Smooth muscle cell (in vitro differentiated cells): Measurements from ENCODE around the gene CDKN3. TPM values are rescaled to one million over a fixed set of nuclear protein-coding genes. Genes with fewer than 3 reads are reported as not detected.

ENCODE experiments used
- DNase-seq: peaks from one replicate; lab custom pipeline; 2025; ENCODE audit not compliant: unreplicated experiment; lab: John Stamatoyannopoulos, UW
- H2AFZ ChIP-seq: fragments of 200-600 bp; sonication (generic); 2 replicates; pipeline ENCODE4 v1.6.0; 2016; ENCODE audit warnings: antibody characterized with exemption, low read depth, mild to moderate bottlenecking
- H3F3A ChIP-seq: fragments of 200-600 bp; sonication (generic); 2 replicates; pipeline ENCODE4 v1.6.0; 2017; ENCODE audit warnings: antibody characterized with exemption, low read depth
- H3K27ac ChIP-seq: fragments of 200-600 bp; sonication (generic); 2 replicates; pipeline ENCODE4 v1.5.1; 2016; ENCODE audit warnings: low read depth, mild to moderate bottlenecking
- H3K27me3 ChIP-seq: fragments of 200-600 bp; sonication (generic); 2 replicates; pipeline ENCODE4 v1.6.1; 2016; ENCODE audit warnings: low read depth, mild to moderate bottlenecking
- H3K36me3 ChIP-seq: fragments of 200-600 bp; sonication (generic); 2 replicates; pipeline ENCODE4 v1.5.1; 2016; ENCODE audit warnings: low read depth
- H3K4me1 ChIP-seq: fragments of 200-600 bp; sonication (generic); 2 replicates; pipeline ENCODE4 v1.5.1; 2016; ENCODE audit warnings: low read depth
- H3K4me2 ChIP-seq: fragments of 200-600 bp; sonication (generic); 2 replicates; pipeline ENCODE4 v1.6.0; 2016; ENCODE audit warnings: mild to moderate bottlenecking
- H3K4me3 ChIP-seq: fragments of 200-600 bp; sonication (generic); 2 replicates; pipeline ENCODE4 v1.5.1; 2016; ENCODE audit warnings: mild to moderate bottlenecking
- H3K79me2 ChIP-seq: fragments of 200-600 bp; sonication (generic); 2 replicates; pipeline ENCODE4 v1.6.0; 2016; ENCODE audit warnings: low read depth, mild to moderate bottlenecking
- H3K9ac ChIP-seq: fragments of 200-600 bp; sonication (generic); 2 replicates; pipeline ENCODE4 v1.6.0; 2016; ENCODE audit warnings: low read depth
- H3K9me3 ChIP-seq: fragments of 200-600 bp; sonication (generic); replicated peaks from 2 replicates; pipeline ENCODE4 v1.5.1; 2016; ENCODE audit warnings: low read depth
- H4K20me1 ChIP-seq: fragments of 200-600 bp; sonication (generic); 2 replicates; pipeline ENCODE4 v1.6.0; 2016; ENCODE audit warnings: low read depth
- WGBS: methylation state at CpG from one replicate; pipeline ENCODE4 v1.1.7; 2016; ENCODE audit warnings: low lambda C conversion rate; 5-methylcytosine and 5-hydroxymethylcytosine counted together
- polyA plus RNA-seq: library from polyadenylated mRNA; unstranded; fragments of >200 nt; fragmentation: Nextera tagmentation; extraction: Ambion mirVana; gene quantifications from 2 replicates; pipeline ENCODE4 v1.2.1, GENCODE V29; 2016
- total RNA-seq: library from RNA; depleted of rRNA; stranded (reverse); fragments of >200 nt; gene quantifications from 2 replicates; pipeline ENCODE4 v1.2.3, GENCODE V29; 2014
- TF ChIP-seq, protein P1 (sequence below): fragments of 200-600 bp; sonication (generic); IDR thresholded peaks from 2 replicates; pipeline ENCODE4 v1.5.1; 2017; ENCODE audit warnings: borderline replicate concordance, mild to moderate bottlenecking, antibody characterized with exemption; ENCODE audit not compliant: insufficient read depth, poor library complexity, severe bottlenecking

Gene CDKN3
- total and polyA plus RNA-seq, 2 experiments from 2014 or later, result 18.6 to 22.1 TPM

DNA sequence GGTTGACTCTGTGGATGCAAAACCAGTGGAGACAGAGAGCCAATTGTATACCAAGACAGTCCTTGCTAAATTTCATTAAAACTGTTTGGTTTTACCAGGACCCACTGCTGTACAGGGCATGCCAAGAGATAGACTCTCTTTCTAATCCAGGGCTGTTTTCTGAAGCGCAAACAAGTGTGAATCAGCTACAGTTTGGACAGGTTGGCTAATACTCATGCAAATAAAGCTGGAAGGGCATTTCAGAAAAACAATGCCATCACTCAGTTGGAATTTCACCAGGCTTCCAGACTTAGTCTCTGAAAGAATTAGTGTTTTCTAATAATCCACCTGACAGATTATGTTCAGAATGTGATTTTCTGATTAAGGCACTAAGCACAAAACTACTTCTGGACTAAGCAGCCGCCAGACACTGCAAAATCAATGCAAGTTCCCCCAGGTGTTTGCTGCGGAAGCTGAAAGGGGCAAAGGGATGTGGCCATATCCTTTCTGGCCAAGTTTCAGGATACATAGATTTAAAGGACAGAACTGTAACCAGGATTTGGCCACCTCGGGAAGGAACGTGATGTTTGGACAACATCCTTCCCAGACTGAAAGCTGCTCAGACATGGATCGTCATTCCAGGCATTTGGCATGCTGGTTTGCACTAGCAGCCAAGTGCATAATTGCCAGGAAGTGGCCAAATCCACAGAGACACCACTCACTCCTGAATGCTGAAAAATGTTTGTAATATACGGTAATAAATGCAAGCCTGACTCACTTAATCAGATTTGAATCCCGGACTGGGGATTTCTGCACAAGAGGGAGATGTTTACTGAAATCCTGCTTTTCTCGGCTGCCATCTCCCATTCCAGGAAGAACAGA, 32.0 kb upstream of the CDKN3 start:
- Histone ChIP-seq H3K27me3 (no peaks in the 10 kb centered on the region), H3K9ac (no peak overlapping the region), H3K79me2 (no peaks in the 10 kb centered on the region), H3K27ac (no peak overlapping the region), H3K4me3 (no peak overlapping the region), H3F3A (no peaks in the 10 kb centered on the region), H3K4me2 (no peak overlapping the region), H2AFZ (no peak overlapping the region), H4K20me1 (no peaks in the 10 kb centered on the region), H3K36me3 (no peaks in the 10 kb centered on the region), H3K4me1 (peaks cover 20% of the 10 kb centered on the region), H3K9me3 (no peaks in the 10 kb centered on the region)
- WGBS, result 60% methylated on average over 9 of the region's 9 CpGs
- TF ChIP-seq, protein P1, sequence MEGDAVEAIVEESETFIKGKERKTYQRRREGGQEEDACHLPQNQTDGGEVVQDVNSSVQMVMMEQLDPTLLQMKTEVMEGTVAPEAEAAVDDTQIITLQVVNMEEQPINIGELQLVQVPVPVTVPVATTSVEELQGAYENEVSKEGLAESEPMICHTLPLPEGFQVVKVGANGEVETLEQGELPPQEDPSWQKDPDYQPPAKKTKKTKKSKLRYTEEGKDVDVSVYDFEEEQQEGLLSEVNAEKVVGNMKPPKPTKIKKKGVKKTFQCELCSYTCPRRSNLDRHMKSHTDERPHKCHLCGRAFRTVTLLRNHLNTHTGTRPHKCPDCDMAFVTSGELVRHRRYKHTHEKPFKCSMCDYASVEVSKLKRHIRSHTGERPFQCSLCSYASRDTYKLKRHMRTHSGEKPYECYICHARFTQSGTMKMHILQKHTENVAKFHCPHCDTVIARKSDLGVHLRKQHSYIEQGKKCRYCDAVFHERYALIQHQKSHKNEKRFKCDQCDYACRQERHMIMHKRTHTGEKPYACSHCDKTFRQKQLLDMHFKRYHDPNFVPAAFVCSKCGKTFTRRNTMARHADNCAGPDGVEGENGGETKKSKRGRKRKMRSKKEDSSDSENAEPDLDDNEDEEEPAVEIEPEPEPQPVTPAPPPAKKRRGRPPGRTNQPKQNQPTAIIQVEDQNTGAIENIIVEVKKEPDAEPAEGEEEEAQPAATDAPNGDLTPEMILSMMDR, result no peak
- no peak for DNase-seq

DNA sequence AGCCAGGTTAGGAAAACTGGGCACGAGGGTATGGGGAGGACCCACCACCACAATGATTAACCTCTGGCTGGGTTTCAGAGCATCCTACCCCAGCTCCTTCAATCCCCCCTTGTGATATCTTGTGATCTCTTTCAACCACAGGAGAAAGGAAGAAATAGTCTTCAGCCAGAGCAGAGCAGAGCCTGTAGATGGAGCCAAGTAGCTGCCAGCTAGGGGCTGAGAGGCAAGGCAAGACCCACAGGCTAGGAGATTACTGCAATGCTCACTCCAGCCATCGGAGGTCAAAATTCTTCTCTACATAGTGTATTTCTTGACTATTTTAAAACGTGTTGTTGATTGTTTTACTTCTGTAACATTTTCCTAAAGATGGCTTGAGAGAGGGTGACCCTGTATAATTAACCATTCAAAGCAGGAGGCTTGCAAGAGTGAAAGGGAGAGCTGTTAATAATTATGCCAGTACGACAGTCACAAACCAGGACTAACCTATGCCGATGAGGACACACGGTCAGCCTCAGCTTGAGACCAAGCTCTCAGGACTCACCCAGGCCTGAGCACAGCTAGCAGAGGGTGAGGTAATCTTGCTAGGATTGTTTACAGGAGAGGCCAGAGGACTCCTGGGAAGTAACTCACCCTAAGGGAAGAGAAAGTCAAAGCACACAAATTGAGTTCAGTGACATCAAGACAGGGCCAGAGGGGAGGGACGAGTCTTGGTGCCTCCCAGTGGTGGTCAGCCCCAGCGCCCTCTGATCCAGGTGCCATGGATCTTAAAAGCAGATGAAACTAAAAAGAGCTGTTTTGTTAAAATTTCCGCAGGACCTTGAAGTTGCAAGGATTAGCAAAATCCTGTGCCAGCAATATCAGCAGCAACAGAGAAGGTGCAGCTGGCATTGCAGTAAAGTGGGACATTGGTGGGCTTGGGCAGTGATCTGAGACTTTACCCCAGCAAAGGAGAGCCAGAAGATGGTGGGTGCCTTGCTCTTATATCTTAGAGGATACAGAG, 29.8 kb upstream of the CDKN3 start:
- Histone ChIP-seq H3K27ac (peak overlapping the region; percentile 37), H3K4me2 (peak overlapping the region; percentile 63)
- 38% methylated on average over 9 of the region's 9 CpGs for WGBS

DNA sequence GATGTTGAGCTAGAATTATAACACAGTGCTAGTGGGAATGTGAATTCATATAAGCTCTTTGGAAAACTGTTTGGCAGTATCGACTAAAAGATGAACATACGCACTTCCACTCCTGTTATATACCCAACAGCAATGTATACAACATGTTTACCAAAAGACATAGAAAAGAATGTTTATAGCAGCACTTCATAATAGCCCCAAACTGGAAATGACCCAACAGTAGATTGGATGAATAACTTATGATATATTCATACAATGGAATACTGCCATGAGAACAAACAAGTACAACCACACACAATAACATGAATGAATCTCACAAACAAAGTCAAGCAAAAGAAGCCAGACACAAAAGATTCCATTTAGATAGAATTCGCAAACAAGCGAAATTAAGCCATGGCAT, 28.5 kb upstream of the CDKN3 start:
- Histone ChIP-seq H3K9ac (no peak overlapping the region), H3K4me1 (peaks cover 4% of the 10 kb centered on the region), H3F3A (no peaks in the 10 kb centered on the region), H3K9me3 (no peaks in the 10 kb centered on the region), H4K20me1 (no peaks in the 10 kb centered on the region), H3K36me3 (no peaks in the 10 kb centered on the region), H3K79me2 (no peaks in the 10 kb centered on the region), H3K27ac (no peak overlapping the region), H3K4me2 (no peak overlapping the region), H3K4me3 (no peak overlapping the region), H2AFZ (no peak overlapping the region), H3K27me3 (no peaks in the 10 kb centered on the region)
- TF ChIP-seq, protein P1, result no peak
- DNase-seq, result no peak
- 79% methylated on average over 4 of the region's 4 CpGs for WGBS

More for the DNA sequence above, 29.8 kb upstream of the CDKN3 start:
- H3K79me2 ChIP-seq, result no peaks in the 10 kb centered on the region
- peaks cover 16% of the 10 kb centered on the region for H3K4me1 ChIP-seq
- peak overlapping the region; percentile 87 for H2AFZ ChIP-seq
- no peaks in the 10 kb centered on the region for H3K27me3 ChIP-seq
- no peaks in the 10 kb centered on the region for H4K20me1 ChIP-seq
- no peak for DNase-seq
- H3F3A ChIP-seq, result no peaks in the 10 kb centered on the region
- H3K36me3 ChIP-seq, result no peaks in the 10 kb centered on the region
- H3K9ac ChIP-seq, result no peak overlapping the region
- TF ChIP-seq, protein P1, result peak; percentile 48
- H3K9me3 ChIP-seq, result no peaks in the 10 kb centered on the region
- peak overlapping the region; percentile 14 for H3K4me3 ChIP-seq
